Tibial nerve (tissue), 4 donors: ENCODE data around the gene KCTD13. TPM values are rescaled to one million over a fixed set of nuclear protein-coding genes. Genes with fewer than 3 reads are reported as not detected.
"Not testable (repeated sequence)": the region's sequence is repeated elsewhere in the genome, so short reads cannot be mapped to it uniquely, and the experiment has no call there.

Experiments used
- DNase-seq, 2 donors: peaks; one replicate each; pipeline ENCODE4 v3.0.0-alpha.2; 2019; ENCODE audit warnings: low spot score in 2 of 2
- H3K27ac ChIP-seq, 4 donors: fragments of 200-600 bp; sonication (generic) in 3 of 4; one replicate each; pipeline ENCODE4 v1.5.1; 2017 to 2019; ENCODE audit warnings: mild to moderate bottlenecking in 1 of 4
- H3K27me3 ChIP-seq, 2 donors: fragments of 200-600 bp; sonication (generic) in 1 of 2; one replicate each; pipeline versions ENCODE4 v1.5.1 to v1.6.0; 2017 to 2019
- H3K36me3 ChIP-seq, 3 donors: fragments of 200-600 bp; sonication (generic); one replicate each; pipeline ENCODE4 v1.5.1; 2018 to 2019
- H3K4me1 ChIP-seq, 4 donors: fragments of 200-600 bp; sonication (generic) in 3 of 4; one replicate each; pipeline ENCODE4 v1.5.1; 2017 to 2019
- H3K4me3 ChIP-seq, 4 donors: fragments of 200-600 bp; sonication (generic) in 3 of 4; one replicate each; pipeline ENCODE4 v1.5.1; 2017 to 2019; ENCODE audit warnings: mild to moderate bottlenecking in 1 of 4, moderate library complexity in 1 of 4
- H3K9me3 ChIP-seq, 4 donors: fragments of 200-600 bp; sonication (generic) in 3 of 4; one replicate each; pipeline ENCODE4 v1.5.1; 2017 to 2019
- EP300 ChIP-seq, 2 donors: sonication (generic); formaldehyde crosslinking; IDR thresholded peaks; one replicate each; pipeline ENCODE4 v1.6.1; 2017; ENCODE audit warnings: antibody characterized with exemption in 2 of 2, mild to moderate bottlenecking in 1 of 2
- POLR2A ChIP-seq, 2 donors: fragments of 450-650 bp; IDR thresholded peaks; one replicate each; pipeline ENCODE4 v1.6.1; 2017; ENCODE audit warnings: antibody characterized with exemption in 2 of 2, mild to moderate bottlenecking in 2 of 2, moderate library complexity in 2 of 2
- WGBS, 2 donors: methylation state at CpG; one replicate each; pipeline ENCODE4 v1.1.5; 2018; 5-methylcytosine and 5-hydroxymethylcytosine counted together
- total RNA-seq, 4 donors: library from RNA; depleted of rRNA; stranded (reverse); fragments of >200 nt; gene quantifications; one replicate each; pipeline ENCODE4 v1.1.0, GENCODE V29; 2016
- TF ChIP-seq, protein P1 (sequence below), 5 experiments: fragments of 200-600 bp in 3 of 5; fragments of 450-650 bp in 2 of 5; sonication (generic) in 3 of 5; IDR thresholded peaks; one replicate each; pipeline ENCODE4 v1.5.1; 2016 to 2019; ENCODE audit warnings: antibody characterized with exemption in 5 of 5, mild to moderate bottlenecking in 3 of 5, moderate library complexity in 2 of 5

Gene KCTD13
- total RNA-seq, 4 donors from 2014 or later = 31.0 to 81.0 (median 38.7) TPM

GRCh38 chr16:29893553-29893952, 32.5 kb downstream of the KCTD13 start:
- Histone ChIP-seq H3K4me3 (no peak overlapping the region), H3K27me3 (peaks cover 0 to 24% of the 10 kb centered on the region in 2 donors), H3K4me1 (no peaks in the 10 kb centered on the region), H3K36me3 (no peaks in the 10 kb centered on the region), H3K9me3 (no peaks in the 10 kb centered on the region), H3K27ac (no peak overlapping the region)
- no peak for TF ChIP-seq EP300 (IDR thresholded peaks at IDR 0.05)
- TF ChIP-seq, protein P1, sequence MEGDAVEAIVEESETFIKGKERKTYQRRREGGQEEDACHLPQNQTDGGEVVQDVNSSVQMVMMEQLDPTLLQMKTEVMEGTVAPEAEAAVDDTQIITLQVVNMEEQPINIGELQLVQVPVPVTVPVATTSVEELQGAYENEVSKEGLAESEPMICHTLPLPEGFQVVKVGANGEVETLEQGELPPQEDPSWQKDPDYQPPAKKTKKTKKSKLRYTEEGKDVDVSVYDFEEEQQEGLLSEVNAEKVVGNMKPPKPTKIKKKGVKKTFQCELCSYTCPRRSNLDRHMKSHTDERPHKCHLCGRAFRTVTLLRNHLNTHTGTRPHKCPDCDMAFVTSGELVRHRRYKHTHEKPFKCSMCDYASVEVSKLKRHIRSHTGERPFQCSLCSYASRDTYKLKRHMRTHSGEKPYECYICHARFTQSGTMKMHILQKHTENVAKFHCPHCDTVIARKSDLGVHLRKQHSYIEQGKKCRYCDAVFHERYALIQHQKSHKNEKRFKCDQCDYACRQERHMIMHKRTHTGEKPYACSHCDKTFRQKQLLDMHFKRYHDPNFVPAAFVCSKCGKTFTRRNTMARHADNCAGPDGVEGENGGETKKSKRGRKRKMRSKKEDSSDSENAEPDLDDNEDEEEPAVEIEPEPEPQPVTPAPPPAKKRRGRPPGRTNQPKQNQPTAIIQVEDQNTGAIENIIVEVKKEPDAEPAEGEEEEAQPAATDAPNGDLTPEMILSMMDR (IDR thresholded peaks at IDR 0.05) = no peak
- no peak for TF ChIP-seq POLR2A (IDR thresholded peaks at IDR 0.05)
- 87 to 93% methylated on average over 3 of the region's 3 CpGs for WGBS, 2 donors
- DNase-seq = no peak

- TF ChIP-seq, protein P1 (IDR thresholded peaks at IDR 0.05) = no peak
- TF ChIP-seq EP300 (IDR thresholded peaks at IDR 0.05) = no peak
- TF ChIP-seq POLR2A (IDR thresholded peaks at IDR 0.05) = no peak
- DNase-seq = no peak
- Histone ChIP-seq H3K36me3 (no peaks in the 10 kb centered on the region), H3K9me3 (no peaks in the 10 kb centered on the region), H3K27ac (no peak overlapping the region), H3K27me3 (peaks cover 0 to 12% of the 10 kb centered on the region in 2 donors), H3K4me1 (no peaks in the 10 kb centered on the region), H3K4me3 (no peak overlapping the region)
- WGBS, 2 donors = 72 to 76% methylated on average over 5 to 6 of the region's 6 CpGs
These were observed 33.6 kb downstream of the KCTD13 start for GRCh38 chr16:29892458-29892813.

- DNase-seq = no peak
- Histone ChIP-seq H3K9me3 (no peaks in the 10 kb centered on the region), H3K27me3 (peaks cover 0 to 6% of the 10 kb centered on the region in 2 donors), H3K27ac (no peak overlapping the region), H3K36me3 (no peaks in the 10 kb centered on the region), H3K4me3 (no peak overlapping the region), H3K4me1 (no peaks in the 10 kb centered on the region)
- WGBS, 2 donors = 62% methylated on average over 10 of the region's 10 CpGs
- TF ChIP-seq, protein P1 (IDR thresholded peaks at IDR 0.05) = no peak
These were observed 34.2 kb downstream of the KCTD13 start for GRCh38 chr16:29891525-29892457.

DNA sequence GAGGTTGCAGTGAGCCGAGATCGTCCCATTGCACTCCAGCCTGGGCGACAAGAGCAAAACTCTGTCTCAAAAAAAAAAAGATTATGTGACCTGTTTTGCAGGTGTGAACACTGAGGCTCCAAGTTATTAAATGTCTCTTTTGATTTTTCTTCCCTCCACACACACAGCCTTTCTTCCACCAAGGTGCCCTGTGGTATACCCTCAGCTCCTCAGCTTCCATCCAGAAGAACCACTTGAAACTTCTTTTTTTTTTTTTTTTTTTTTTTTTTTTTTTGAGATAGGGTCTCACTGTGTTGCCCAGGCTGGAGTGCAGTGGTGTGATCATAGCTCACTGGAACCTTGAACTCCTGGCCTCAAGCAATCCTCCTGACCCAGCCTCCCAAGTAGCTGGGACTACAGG, 36.7 kb downstream of the KCTD13 start:
- not testable (repeated sequence) for H3K27me3 ChIP-seq, H3K27ac ChIP-seq, H3K4me1 ChIP-seq, H3K9me3 ChIP-seq, H3K36me3 ChIP-seq, H3K4me3 ChIP-seq, DNase-seq
- 90 to 95% methylated on average over 3 of the region's 3 CpGs for WGBS, 2 donors

DNA sequence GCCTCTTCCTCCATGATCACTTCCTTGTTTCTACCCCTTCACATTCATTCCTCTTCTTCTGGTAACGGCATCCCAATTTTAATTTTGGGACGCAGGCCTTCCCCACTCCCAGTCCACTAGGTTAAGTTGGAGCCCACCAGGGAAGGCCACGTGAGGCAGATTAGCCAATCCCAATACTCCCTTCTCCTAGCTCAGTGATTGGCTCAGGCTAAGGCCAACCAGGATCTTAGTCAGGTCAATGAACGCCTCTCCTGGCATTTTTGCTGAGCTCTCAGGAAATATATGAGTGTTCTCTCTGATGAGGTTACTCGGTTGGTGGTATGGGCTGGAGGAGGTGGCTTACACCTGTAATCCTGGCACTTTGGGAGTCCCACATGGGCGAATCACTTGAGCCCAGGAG, 42.0 kb downstream of the KCTD13 start:
- Histone ChIP-seq H3K27ac (no peak overlapping the region), H3K4me1 (no peaks in the 10 kb centered on the region), H3K4me3 (no peak overlapping the region), H3K27me3 (peaks cover 0 to 21% of the 10 kb centered on the region in 2 donors), H3K9me3 (no peaks in the 10 kb centered on the region), H3K36me3 (no peaks in the 10 kb centered on the region)
- DNase-seq = no peak
- TF ChIP-seq POLR2A (IDR thresholded peaks at IDR 0.05) (no peak), EP300 (IDR thresholded peaks at IDR 0.05) (no peak)
- TF ChIP-seq, protein P1 (IDR thresholded peaks at IDR 0.05) = no peak
- WGBS, 2 donors = 87 to 88% methylated on average over 6 of the region's 6 CpGs
